Epithelial cell of esophagus (primary cell): ENCODE measurements around the gene PAGR1.
A peak's percentile ranks its signal among the peaks of the same experiment; 100 is the strongest.
"Not testable (repeated sequence)": the region's sequence is repeated elsewhere in the genome, so short reads cannot be mapped to it uniquely, and the experiment has no call there.

Experiments
- DNase-seq: peaks from one replicate; pipeline ENCODE4 v3.0.0; 2010; ENCODE audit warnings: low read depth
- H3K4me3 ChIP-seq: 2 replicates; pipeline ENCODE4 v1.5.1; 2011; ENCODE audit warnings: mild to moderate bottlenecking, low read length, control low read depth
- CTCF ChIP-seq: IDR thresholded peaks from 2 replicates; pipeline ENCODE4 v1.5.1; 2011; ENCODE audit warnings: low read depth, mild to moderate bottlenecking, low read length, control low read depth, inconsistent platforms; ENCODE audit not compliant: insufficient read depth; ENCODE audit errors: missing control alignments

The PAGR1 gene

GRCh38 chr16:29775742-29776408 lies 40.1 kb upstream of the PAGR1 start:
- H3K4me3 ChIP-seq: no peak overlapping the region
- peak; percentile 77 for DNase-seq
- TF ChIP-seq CTCF: no peak

- peak; percentile 21 for DNase-seq
- no peak for TF ChIP-seq CTCF
- no peak within 1 kb of the TSS for H3K4me3 ChIP-seq
Observed at GRCh38 chr16:29777576-29778350, 38.2 kb upstream of the PAGR1 start, which contains the start of gene ZG16. Gene ZG16 (plus strand): TSS chr16:29778256. CDS start chr16:29779267, 1,011 bp downstream.

- no peak overlapping the region for H3K4me3 ChIP-seq
- TF ChIP-seq CTCF: no peak
- DNase-seq: peak; percentile 81
Observed at GRCh38 chr16:29779474-29779873, 36.5 kb upstream of the PAGR1 start.

GRCh38 chr16:29783094-29783953 lies 32.6 kb upstream of the PAGR1 start:
- DNase-seq: peak; percentile 71

GRCh38 chr16:29784157-29784556 lies 31.8 kb upstream of the PAGR1 start:
- H3K4me3 ChIP-seq: no peak overlapping the region
- TF ChIP-seq CTCF: no peak
- DNase-seq: peak; percentile 77

More at GRCh38 chr16:29783094-29783953, 32.6 kb upstream of the PAGR1 start:
- H3K4me3 ChIP-seq: not testable (repeated sequence)

- H3K4me3 ChIP-seq: no peak overlapping the region
- TF ChIP-seq CTCF: peak; percentile 77
- DNase-seq: peak; percentile 52
Observed at GRCh38 chr16:29784901-29785500, 31.0 kb upstream of the PAGR1 start.

DNA sequence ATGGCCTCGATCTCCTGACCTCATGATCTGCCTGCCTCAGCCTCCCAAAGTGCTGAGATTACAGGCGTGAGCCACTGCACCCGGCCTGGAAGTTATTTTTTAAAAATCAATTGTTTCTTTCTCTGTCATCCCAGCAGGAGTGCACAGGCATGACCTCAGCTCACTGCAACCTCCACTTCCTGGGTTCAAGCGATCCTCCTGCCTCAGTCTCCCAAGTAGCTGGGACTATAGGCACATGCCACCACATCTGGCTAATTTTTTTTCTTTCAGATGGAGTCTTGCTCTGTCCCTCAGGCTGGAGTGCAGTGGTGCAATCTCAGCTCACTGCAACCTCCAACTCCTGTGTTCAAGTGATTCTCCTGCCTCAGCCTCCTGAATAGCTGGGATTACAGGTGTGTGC lies 28.8 kb upstream of the PAGR1 start:
- H3K4me3 ChIP-seq, DNase-seq: not testable (repeated sequence)
